ENCODE results near the gene CCR9. TPM values are rescaled to one million over a fixed set of nuclear protein-coding genes. Genes with fewer than 3 reads are reported as not detected.
A peak's percentile ranks its signal among the peaks of the same experiment; 100 is the strongest.

Gene CCR9
- polyA plus RNA-seq, 1 donor = 1.0 TPM

DNA sequence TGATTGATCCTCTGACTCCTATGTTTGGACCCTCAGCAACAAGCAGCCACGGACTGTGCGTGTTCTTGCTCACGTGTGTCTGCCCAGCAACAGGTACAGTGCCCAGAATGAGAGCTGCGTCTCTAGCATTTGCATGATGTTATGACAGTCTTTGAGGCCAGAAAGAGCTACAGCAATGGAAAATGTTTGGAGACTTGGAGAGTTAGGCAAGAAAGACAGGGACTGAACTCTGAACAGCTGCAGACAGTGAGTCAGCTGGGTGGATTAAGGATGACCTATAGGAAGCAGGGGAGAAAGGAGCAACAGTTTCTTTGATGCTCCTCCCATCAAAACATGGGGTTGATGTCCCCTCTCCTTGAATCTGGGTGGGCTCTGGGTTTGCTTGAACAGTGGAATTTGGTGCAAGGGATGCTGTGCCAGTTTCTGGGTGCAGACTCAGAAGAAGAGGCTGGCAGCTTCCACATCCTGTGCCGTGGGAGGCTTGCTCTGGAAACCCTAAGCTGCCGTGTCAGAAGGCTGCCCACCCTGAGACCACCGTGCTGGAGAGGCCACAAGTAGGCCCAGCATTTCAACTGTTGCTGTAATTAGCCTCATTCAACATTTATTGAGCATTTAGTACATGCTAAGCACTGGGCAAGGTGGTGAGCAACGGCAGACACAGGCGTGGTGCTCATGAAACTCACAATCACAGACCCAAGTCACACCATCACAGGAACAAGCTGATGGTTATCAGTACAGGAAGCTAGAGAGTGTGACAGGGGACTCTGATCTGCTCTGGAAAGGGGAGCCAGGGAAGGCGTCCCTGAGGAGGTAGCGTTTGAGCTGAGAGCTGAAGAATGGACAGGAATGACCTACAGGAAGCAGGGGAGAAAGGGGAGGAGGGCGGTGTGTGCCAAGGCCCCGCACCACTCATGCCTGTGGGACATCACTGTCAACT, 21.7 kb downstream of the CCR9 start:
- Histone ChIP-seq H3K9me3 (ENCODE audit: control insufficient read depth, low read depth, low read length) (no peaks in the 10 kb centered on the region), H3K36me3 (ENCODE audit: control insufficient read depth, insufficient read depth, low read length) (no peaks in the 10 kb centered on the region), H3K4me3 (ENCODE audit: low read length) (no peak overlapping the region), H3K27ac (ENCODE audit: low read length) (no peak overlapping the region), H3K27me3 (ENCODE audit: control insufficient read depth, insufficient read depth, low read length) (no peaks in the 10 kb centered on the region), H3K4me1 (ENCODE audit: control insufficient read depth, insufficient read depth, low read length) (no peaks in the 10 kb centered on the region)
- DNase-seq = no peak
- WGBS (ENCODE audit: insufficient coverage, low lambda C conversion rate) = no CpG with 5 or more reads among the region's 13 CpGs

DNA sequence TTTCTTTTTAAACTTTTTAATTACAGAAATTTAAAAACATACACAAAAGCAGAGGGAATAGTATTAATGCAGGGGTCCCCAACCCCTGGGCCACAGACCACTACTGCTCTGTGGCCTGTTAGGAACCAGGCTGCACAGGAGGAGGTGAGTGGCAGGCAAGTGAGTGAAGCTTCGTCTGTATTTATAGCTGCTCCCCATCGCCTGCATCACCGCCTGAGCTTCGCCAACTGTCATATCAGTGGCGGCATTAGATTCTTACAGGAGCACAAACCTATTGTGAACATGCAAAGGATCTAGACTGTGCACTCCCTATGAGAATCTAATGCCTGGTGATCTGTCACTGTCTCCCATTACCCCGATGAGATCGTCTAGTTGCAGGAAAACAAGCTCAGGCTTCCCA, 22.4 kb downstream of the CCR9 start:
- Histone ChIP-seq H3K4me1 (ENCODE audit: control insufficient read depth, insufficient read depth, low read length) (no peaks in the 10 kb centered on the region), H3K36me3 (ENCODE audit: control insufficient read depth, insufficient read depth, low read length) (no peaks in the 10 kb centered on the region), H3K9me3 (ENCODE audit: control insufficient read depth, low read depth, low read length) (no peaks in the 10 kb centered on the region), H3K27ac (ENCODE audit: low read length) (no peak overlapping the region), H3K4me3 (ENCODE audit: low read length) (no peak overlapping the region), H3K27me3 (ENCODE audit: control insufficient read depth, insufficient read depth, low read length) (no peaks in the 10 kb centered on the region)
- no peak for DNase-seq
- no CpG with 5 or more reads among the region's 7 CpGs for WGBS (ENCODE audit: insufficient coverage, low lambda C conversion rate)

DNA sequence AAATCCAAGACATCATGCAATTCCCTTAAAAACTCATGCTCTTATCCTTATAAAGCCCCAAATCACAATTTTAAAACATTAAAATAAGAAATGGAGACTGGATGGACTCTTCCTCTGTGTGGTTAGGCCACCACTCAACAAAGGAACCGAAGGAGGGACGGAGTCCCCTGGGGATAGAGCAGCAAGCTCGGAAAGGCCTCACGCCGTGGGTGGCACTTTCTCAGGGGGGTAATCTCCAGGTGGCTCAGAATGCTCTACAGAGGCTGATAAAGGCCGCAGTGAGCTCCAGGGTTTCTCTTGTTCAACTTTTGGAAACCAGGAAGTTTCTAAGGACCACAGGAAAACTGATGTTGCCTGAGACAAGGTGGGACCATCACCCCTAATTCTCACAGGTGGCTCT, 23.2 kb downstream of the CCR9 start:
- no peak overlapping the region for H3K27ac ChIP-seq (ENCODE audit: low read length)
- no peaks in the 10 kb centered on the region for H3K4me1 ChIP-seq (ENCODE audit: control insufficient read depth, insufficient read depth, low read length)
- no peak overlapping the region for H3K4me3 ChIP-seq (ENCODE audit: low read length)
- no peaks in the 10 kb centered on the region for H3K9me3 ChIP-seq (ENCODE audit: control insufficient read depth, low read depth, low read length)
- WGBS (ENCODE audit: insufficient coverage, low lambda C conversion rate) = no CpG with 5 or more reads among the region's 6 CpGs
- no peaks in the 10 kb centered on the region for H3K36me3 ChIP-seq (ENCODE audit: control insufficient read depth, insufficient read depth, low read length)
- no peaks in the 10 kb centered on the region for H3K27me3 ChIP-seq (ENCODE audit: control insufficient read depth, insufficient read depth, low read length)
- DNase-seq = no peak

DNA sequence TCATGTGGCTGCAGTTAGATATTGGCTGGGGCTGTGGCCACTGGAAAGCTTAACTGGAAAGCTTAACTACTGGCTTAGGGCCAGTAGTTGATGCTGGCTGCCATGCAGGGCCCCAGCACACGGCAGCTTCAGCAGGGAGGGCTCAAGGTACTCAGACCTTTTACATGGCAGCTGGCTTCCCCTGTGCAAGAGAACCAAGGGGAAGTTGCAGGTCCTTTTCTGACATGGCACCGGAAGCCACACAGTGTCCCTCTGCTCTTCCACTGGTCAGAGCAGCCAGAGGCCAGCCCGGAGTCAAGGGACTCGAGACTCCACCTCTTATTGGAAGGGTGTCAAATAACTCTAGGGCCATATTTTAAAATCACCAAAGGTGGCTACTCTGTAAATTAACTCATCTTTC, 24.5 kb downstream of the CCR9 start:
- DNase-seq = no peak
- Histone ChIP-seq H3K36me3 (ENCODE audit: control insufficient read depth, insufficient read depth, low read length) (no peaks in the 10 kb centered on the region), H3K9me3 (ENCODE audit: control insufficient read depth, low read depth, low read length) (no peaks in the 10 kb centered on the region), H3K4me1 (ENCODE audit: control insufficient read depth, insufficient read depth, low read length) (no peaks in the 10 kb centered on the region), H3K4me3 (ENCODE audit: low read length) (no peak overlapping the region), H3K27ac (ENCODE audit: low read length) (no peak overlapping the region), H3K27me3 (ENCODE audit: control insufficient read depth, insufficient read depth, low read length) (no peaks in the 10 kb centered on the region)
- no CpG with 5 or more reads among the region's 4 CpGs for WGBS (ENCODE audit: insufficient coverage, low lambda C conversion rate)

DNA sequence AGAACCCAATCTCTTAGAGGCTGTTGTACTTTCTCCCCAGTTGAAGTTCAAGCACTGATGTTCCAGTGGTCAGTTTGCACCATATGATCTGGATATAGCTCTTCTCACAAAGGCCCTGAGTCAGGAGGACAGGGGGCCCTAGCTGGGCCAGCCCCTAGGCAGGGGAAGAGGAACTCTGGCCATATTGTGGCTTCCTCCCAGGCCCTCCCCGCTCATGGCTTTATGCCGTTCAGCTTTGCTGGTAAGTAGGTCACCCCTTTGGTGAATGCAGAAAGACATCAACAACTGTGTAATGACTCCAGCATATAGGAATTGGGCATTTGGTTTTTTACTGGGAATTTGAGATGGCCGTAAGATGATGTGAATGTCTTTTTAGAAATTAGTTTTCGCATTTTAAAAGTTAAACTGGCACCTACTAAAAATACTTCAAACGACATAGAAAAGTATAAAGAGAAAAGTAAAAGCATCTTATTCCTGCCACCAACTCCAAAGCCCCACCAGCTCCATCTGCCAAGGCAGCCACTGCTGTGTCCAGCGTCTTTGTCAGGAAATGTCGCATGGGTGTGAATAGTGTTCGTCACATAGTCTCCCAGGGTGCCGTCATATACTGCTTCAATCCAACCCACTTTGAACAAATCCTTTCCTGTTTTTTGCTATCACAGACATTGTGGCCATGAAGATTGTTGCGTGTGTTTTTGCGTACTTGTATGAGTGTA, 25.3 kb downstream of the CCR9 start:
- no peaks in the 10 kb centered on the region for H3K9me3 ChIP-seq (ENCODE audit: control insufficient read depth, low read depth, low read length)
- DNase-seq = no peak
- no peaks in the 10 kb centered on the region for H3K36me3 ChIP-seq (ENCODE audit: control insufficient read depth, insufficient read depth, low read length)
- H3K27ac ChIP-seq (ENCODE audit: low read length) = no peak overlapping the region
- H3K27me3 ChIP-seq (ENCODE audit: control insufficient read depth, insufficient read depth, low read length) = no peaks in the 10 kb centered on the region
- no peaks in the 10 kb centered on the region for H3K4me1 ChIP-seq (ENCODE audit: control insufficient read depth, insufficient read depth, low read length)
- WGBS (ENCODE audit: insufficient coverage, low lambda C conversion rate) = 100% methylated on average over 5 of the region's 11 CpGs
- no peak overlapping the region for H3K4me3 ChIP-seq (ENCODE audit: low read length)

DNA sequence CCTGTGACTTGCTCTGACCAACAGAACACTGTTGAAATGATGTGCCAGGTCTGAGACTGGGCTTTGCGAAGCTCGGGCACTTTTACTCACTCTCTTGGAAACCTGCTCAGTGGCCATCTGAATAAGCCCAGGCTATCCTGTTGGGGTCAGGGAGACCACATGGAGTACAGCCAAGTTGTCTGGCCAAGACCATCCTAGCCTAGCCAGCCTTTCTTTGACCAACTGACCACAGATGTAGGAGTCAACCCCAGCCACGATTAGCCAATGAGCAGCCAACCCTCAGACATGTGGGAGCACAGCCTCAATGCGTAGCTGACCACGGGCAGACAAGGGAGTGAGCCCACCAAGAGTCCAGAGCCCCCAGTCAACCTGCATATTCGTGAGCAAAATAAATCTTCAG, 26.1 kb downstream of the CCR9 start:
- Histone ChIP-seq H3K27ac (ENCODE audit: low read length) (no peak overlapping the region), H3K4me1 (ENCODE audit: control insufficient read depth, insufficient read depth, low read length) (no peaks in the 10 kb centered on the region), H3K4me3 (ENCODE audit: low read length) (no peak overlapping the region), H3K27me3 (ENCODE audit: control insufficient read depth, insufficient read depth, low read length) (no peaks in the 10 kb centered on the region), H3K9me3 (ENCODE audit: control insufficient read depth, low read depth, low read length) (no peaks in the 10 kb centered on the region), H3K36me3 (ENCODE audit: control insufficient read depth, insufficient read depth, low read length) (no peaks in the 10 kb centered on the region)
- no CpG with 5 or more reads among the region's 6 CpGs for WGBS (ENCODE audit: insufficient coverage, low lambda C conversion rate)
- DNase-seq = no peak

DNA sequence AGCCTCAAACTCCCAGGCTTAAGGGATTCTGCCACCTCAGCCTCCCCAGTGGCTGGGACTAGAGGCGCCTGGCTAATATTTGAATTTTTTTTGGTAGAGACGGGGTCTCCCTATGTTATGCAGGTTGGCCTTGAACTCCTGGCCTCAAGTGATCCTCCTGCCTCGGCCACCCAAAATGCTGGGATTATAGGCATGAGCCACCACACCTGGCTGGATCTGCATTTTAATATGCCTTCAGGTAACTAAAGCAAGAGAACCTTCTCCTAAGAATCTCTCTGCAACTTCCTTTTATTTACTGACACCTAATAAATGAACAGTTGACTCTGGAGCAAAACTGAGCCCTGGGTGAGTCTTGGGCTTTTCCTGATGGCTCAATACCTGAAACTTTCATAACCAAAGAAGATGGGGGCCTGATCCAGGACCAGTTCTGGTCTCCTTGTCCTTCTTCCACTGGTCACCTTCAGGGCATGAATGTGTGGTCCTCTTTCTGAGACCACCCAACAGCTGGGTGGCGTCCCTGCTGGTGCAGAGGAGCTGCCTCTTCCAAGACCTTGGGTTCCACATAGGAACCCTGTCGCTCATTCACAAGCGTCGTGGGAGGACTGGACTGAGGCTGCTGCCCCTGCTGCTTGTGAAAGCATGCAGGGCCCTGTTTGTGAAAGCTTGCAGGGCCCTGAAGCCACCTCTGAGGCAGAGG, 28.2 kb downstream of the CCR9 start:
- no peak for DNase-seq
- H3K4me3 ChIP-seq (ENCODE audit: low read length) = no peak overlapping the region
- no peak overlapping the region for H3K27ac ChIP-seq (ENCODE audit: low read length)
- no peaks in the 10 kb centered on the region for H3K4me1 ChIP-seq (ENCODE audit: control insufficient read depth, insufficient read depth, low read length)
- WGBS (ENCODE audit: insufficient coverage, low lambda C conversion rate) = no CpG with 5 or more reads among the region's 7 CpGs
- no peaks in the 10 kb centered on the region for H3K9me3 ChIP-seq (ENCODE audit: control insufficient read depth, low read depth, low read length)
- peaks cover 7% of the 10 kb centered on the region for H3K36me3 ChIP-seq (ENCODE audit: control insufficient read depth, insufficient read depth, low read length)
- no peaks in the 10 kb centered on the region for H3K27me3 ChIP-seq (ENCODE audit: control insufficient read depth, insufficient read depth, low read length)

DNA sequence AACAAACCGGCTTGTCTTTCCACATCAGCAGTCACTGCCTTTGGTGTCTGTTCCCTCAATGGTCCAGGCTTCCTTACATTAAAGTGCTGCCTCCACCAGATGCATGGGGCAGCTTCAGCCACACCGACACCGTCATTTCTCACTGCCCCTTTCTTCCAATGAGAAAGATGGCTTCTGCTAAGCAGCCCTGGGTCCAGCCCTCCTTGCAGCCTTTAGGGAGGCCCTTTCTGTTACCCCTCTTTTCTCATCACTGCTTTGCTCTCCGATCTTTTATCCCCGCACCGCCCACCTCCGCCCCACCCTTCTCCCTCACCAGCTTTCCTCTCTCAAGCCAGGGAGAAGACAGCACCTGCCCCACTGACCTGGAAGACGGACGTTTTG, 28.7 kb downstream of the CCR9 start:
- DNase-seq = no peak
- no peaks in the 10 kb centered on the region for H3K9me3 ChIP-seq (ENCODE audit: control insufficient read depth, low read depth, low read length)
- no peak overlapping the region for H3K4me3 ChIP-seq (ENCODE audit: low read length)
- H3K36me3 ChIP-seq (ENCODE audit: control insufficient read depth, insufficient read depth, low read length) = peaks cover 12% of the 10 kb centered on the region
- H3K4me1 ChIP-seq (ENCODE audit: control insufficient read depth, insufficient read depth, low read length) = no peaks in the 10 kb centered on the region
- no peak overlapping the region for H3K27ac ChIP-seq (ENCODE audit: low read length)
- no peaks in the 10 kb centered on the region for H3K27me3 ChIP-seq (ENCODE audit: control insufficient read depth, insufficient read depth, low read length)
- 100% methylated on average over 2 of the region's 9 CpGs for WGBS (ENCODE audit: insufficient coverage, low lambda C conversion rate)

DNA sequence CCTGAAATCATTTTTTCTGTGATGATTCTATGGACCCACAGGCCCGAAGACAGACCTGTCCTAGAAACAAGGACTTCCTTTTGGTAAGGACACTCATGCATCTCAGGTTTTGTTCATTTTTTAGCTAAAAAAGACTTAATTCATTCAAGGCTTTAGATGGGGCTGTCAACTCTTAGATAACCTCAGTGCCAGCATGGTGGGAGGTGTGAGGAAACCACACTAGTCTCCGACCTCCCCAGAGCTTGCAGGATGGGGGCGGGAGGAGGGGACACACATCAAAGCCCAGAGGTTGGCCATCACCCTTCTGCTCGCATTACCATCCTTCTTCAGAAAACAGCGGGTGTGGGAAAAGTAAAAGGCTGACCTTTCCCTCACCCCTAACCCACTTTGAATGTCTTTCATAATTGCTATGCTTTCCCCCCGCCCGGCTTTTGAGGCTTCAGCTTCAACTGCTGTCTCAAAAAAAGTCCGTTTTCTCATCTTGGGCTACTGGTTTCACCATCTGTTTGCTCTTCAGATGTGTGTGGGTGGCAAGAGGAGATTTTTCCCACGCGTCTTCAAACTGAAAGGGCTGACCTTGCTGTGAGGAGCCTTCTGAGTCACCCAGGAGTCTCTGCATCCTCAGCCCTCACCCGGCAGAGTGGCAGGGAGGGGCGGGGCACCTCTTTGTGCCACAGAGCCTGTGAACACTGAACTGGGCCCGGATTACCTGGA, 29.3 kb downstream of the CCR9 start:
- no peaks in the 10 kb centered on the region for H3K9me3 ChIP-seq (ENCODE audit: control insufficient read depth, low read depth, low read length)
- no CpG with 5 or more reads among the region's 13 CpGs for WGBS (ENCODE audit: insufficient coverage, low lambda C conversion rate)
- H3K4me1 ChIP-seq (ENCODE audit: control insufficient read depth, insufficient read depth, low read length) = no peaks in the 10 kb centered on the region
- no peak overlapping the region for H3K4me3 ChIP-seq (ENCODE audit: low read length)
- no peak overlapping the region for H3K27ac ChIP-seq (ENCODE audit: low read length)
- peak; percentile 14 to 28 for DNase-seq
- H3K27me3 ChIP-seq (ENCODE audit: control insufficient read depth, insufficient read depth, low read length) = no peaks in the 10 kb centered on the region
- H3K36me3 ChIP-seq (ENCODE audit: control insufficient read depth, insufficient read depth, low read length) = peaks cover 17% of the 10 kb centered on the region
